Keratinocyte (primary cell): ENCODE results near the gene CDS2.

ENCODE experiments used
- EZH2 ChIP-seq: IDR thresholded peaks from one replicate; pipeline ENCODE4 v1.6.1; 2012; ENCODE audit warnings: inconsistent platforms, mild to moderate bottlenecking, low read length, moderate library complexity
- TF ChIP-seq, protein P1 (sequence below), 3 experiments: IDR thresholded peaks in 1 of 3; conservative IDR thresholded peaks in 1 of 3; optimal IDR thresholded peaks in 1 of 3; 2 replicates in 2 of 3; 3 replicates in 1 of 3; pipeline versions ENCODE3 to v1.5.1; 2011; ENCODE audit warnings: low read length in 3 of 3, mild to moderate bottlenecking in 3 of 3, moderate library complexity in 2 of 3, control low read depth in 1 of 3, inconsistent platforms in 1 of 3; ENCODE audit not compliant: insufficient read depth in 2 of 3; ENCODE audit errors: extremely low read depth in 1 of 3

DNA sequence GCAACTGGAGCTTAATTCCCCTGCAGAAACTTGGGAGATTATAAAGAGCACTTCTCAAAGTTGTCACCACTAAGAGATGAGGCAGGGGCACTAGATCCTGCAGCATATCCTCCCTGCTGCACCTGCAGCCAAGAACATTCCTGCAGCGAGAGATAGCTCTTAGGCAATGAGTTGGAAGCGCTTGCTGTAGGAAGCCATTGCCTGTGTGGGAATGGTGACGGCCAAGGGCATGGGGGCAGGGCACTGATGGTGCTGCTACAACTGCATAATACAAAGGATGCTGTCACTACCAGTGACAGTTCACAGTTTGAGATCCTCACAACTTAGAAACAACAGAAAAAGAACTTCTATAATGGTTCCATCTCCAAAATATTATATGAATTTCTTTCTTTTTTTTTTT is 89.9 kb downstream of the CDS2 start:
- TF ChIP-seq, protein P1, sequence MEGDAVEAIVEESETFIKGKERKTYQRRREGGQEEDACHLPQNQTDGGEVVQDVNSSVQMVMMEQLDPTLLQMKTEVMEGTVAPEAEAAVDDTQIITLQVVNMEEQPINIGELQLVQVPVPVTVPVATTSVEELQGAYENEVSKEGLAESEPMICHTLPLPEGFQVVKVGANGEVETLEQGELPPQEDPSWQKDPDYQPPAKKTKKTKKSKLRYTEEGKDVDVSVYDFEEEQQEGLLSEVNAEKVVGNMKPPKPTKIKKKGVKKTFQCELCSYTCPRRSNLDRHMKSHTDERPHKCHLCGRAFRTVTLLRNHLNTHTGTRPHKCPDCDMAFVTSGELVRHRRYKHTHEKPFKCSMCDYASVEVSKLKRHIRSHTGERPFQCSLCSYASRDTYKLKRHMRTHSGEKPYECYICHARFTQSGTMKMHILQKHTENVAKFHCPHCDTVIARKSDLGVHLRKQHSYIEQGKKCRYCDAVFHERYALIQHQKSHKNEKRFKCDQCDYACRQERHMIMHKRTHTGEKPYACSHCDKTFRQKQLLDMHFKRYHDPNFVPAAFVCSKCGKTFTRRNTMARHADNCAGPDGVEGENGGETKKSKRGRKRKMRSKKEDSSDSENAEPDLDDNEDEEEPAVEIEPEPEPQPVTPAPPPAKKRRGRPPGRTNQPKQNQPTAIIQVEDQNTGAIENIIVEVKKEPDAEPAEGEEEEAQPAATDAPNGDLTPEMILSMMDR (optimal IDR thresholded peaks at IDR 0.05 in 1 of 3, IDR thresholded peaks at IDR 0.05 in 1 of 3, conservative IDR thresholded peaks at IDR 0.05 in 1 of 3; ENCODE audit: extremely low read depth in 1 of 3, insufficient read depth in 2 of 3, low read length in 3 of 3): no peak
- no peak for TF ChIP-seq EZH2
